GM21423 (cell line): ENCODE data around the gene CHMP4B.

ENCODE experiments used
- ATAC-seq: cut with Tn5 transposase; IDR thresholded peaks from one replicate; pipeline ENCODE4 v1.9.1; 2021; ENCODE audit warnings: mild to moderate bottlenecking, moderate library complexity; ENCODE audit not compliant: unreplicated experiment

CHMP4B gene

DNA sequence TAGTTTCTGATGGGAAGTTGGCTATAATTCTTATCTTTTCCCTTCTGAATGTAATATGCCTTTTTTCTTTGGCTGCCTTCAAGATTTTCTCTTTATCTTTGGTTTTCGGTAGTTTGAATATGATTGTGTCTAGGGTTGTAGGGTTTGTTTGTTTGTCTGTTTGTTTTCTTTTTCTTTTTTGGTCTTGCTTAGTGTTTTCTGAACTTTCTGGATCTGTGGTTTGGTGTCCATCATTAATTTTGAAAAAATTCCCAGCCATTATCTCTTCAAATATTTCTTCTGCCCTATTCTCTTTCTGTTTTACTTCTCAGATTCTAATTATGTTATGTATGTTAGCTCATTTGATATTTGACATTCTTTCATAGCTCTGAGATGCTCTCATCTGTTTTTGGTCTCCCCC lies 79.4 kb downstream of the CHMP4B start:
- no peak for ATAC-seq

DNA sequence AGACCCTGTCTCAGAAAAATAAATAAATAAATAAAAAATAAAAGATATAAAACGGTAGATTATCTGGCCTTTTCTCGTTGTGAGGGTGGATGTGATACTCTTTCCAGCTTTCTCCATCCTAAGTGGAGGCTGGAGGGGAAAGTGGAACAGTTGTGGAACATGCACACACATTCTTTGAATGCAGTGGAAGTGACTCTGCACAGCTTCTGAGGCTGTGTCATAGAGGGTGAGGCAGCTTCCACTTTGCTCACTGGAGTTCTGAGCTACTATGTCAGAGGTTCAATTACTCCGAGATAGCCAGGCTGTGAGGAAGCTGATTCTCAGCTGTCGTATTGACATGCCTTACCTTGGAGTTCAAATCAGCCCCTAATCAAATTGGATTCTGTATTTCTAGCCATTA lies 82.2 kb downstream of the CHMP4B start:
- no peak for ATAC-seq

DNA sequence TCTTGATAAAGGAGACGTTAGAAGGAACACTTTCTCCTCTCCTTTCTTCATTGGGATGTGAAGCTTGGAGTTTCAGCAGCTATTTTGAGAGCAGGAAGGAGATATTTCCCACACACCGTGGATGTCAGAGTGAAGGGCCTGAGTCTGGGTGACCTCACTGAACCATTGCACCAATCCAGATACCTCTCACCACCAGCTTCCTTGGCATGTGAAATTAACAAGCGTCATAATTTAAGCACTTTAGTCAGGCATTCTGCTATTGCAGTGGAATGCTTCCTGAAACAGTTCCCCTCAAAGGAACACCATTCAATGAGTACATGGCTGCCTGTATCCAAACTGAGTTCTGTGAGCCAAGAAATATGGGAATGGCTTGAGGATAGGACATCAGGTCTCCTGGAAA lies 83.7 kb downstream of the CHMP4B start:
- ATAC-seq = no peak

DNA sequence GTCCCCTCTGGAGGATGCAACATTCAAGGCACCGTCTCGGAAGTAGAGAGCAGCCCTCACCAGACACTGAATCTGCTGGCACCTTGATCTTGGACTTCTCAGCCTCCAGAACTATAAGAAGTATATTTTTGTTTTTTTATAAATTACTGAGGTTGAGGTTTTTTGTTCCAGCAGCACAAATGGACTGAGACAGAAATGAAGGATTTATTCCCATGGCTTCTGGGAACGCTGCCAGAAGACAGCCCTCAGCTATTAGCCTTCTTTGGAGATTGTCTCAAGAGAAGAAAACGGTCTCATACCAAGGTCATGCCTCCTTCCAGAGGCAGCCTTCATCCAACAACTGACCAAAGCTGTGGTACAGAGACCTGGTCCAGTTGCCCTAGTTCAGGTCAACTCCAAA lies 85.4 kb downstream of the CHMP4B start:
- no peak for ATAC-seq

DNA sequence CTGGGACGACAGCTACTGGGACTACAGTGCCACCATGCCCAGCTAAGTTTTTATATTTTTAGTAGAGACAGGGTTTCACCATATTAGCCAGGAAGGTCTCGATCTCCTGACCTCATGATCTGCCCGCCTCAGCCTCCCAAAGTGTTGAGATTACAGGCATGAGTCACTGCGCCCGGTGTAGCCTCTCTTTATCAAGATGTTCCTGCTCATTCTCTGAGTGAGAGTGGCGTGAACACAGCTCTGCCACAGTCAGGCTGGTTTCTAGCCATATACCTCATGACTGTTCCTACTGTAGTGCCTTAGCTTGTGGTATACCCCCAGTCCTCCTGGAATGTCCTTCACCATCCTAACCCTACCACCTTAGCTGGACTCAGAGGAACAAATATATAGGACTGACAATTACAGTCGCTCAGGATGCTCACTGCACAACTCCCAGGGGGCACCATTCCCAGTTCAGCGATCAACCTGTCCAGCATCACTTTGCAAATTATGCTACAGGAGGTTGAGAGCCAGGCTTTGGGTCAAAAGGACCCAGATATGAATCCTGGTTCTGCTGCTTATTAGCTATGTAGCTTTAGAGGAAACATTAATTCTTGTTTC lies 86.3 kb downstream of the CHMP4B start:
- no peak for ATAC-seq

GRCh38 chr20:33899106-33899505 lies 88.0 kb downstream of the CHMP4B start:
- ATAC-seq = no peak

GRCh38 chr20:33900521-33901131 lies 89.5 kb downstream of the CHMP4B start:
- no peak for ATAC-seq

GRCh38 chr20:33901132-33901523 lies 90.0 kb downstream of the CHMP4B start:
- no peak for ATAC-seq

GRCh38 chr20:33902011-33902410 lies 90.9 kb downstream of the CHMP4B start:
- no peak for ATAC-seq
